ENCODE measurements around the gene HNRNPAB. TPM values are rescaled to one million over a fixed set of nuclear protein-coding genes. Genes with fewer than 3 reads are reported as not detected.
A peak's percentile ranks its signal among the peaks of the same experiment; 100 is the strongest.

HNRNPAB gene
- 100 to 1,000 TPM in 2 of 3 donors, 10 to 100 TPM in 1; 25.0 to 133 (median 111) TPM for polyA plus RNA-seq

DNA sequence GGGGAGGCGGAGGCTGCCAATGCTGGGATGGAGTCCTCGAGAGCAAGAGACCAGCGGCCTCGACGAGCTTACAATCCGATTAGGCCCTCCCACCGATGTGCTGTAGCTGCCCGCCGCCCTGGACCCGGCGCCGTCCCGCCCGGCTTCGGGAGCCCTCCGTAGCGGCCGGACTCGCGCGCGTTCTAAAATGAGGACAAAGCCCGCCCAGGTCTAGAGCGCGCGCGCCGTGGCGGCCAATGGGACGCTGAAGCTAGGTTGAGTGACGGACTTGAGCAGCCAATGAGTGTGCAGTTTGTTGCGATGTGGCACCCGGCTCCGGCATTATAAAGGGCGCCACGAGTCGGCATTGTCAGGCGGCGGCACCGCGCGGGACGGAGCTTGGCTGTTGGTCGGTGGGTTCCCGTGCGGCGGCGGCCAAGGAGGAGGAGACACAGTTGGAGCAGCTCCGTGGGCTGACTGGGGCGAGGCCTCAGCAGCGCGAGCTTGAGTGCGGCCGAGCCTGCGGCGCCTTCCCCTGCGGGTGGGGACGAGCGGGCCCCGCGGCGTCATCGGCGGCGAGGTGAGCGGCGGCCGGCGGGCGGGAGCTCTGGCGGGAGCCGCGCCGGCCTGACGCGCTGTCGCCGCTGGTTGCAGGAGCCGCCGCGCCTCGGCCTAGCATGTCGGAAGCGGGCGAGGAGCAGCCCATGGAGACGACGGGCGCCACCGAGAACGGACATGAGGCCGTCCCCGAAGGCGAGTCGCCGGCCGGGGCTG lies at the start of gene HNRNPAB:
Gene HNRNPAB (plus strand): TSS at position 352 of the 753 bp plus-strand sequence. CDS start 305 bp downstream, at position 657.
- WGBS, 3 donors: 0 to 1% (median 0%) methylated on average over 87 to 96 of the region's 96 CpGs
- peak within 1 kb of the TSS; percentile 84 for H3K27ac ChIP-seq (ENCODE audit: low read depth, low read length)

DNA sequence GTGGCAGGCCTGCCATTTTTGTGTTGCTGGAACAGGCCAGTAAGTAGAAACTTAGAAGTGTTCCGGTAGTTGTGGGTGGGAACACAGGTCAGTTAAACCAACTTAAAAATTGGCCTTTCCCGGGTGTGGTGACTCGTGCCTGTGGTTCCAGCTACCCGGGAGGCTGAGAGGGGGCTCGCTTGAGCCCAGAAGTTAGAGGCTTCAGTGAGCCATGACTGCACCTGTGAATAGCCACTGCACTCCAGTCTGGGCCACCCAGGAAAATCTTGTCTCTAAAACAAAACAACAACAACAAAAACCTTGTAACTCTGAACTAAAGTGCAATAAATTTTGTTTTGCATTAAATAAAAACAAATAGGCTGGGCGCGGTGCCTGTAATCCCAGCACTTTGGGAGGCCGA lies 49.3 kb upstream of the HNRNPAB start:
- 80 to 85% (median 83%) methylated on average over 8 of the region's 8 CpGs for WGBS, 3 donors

DNA sequence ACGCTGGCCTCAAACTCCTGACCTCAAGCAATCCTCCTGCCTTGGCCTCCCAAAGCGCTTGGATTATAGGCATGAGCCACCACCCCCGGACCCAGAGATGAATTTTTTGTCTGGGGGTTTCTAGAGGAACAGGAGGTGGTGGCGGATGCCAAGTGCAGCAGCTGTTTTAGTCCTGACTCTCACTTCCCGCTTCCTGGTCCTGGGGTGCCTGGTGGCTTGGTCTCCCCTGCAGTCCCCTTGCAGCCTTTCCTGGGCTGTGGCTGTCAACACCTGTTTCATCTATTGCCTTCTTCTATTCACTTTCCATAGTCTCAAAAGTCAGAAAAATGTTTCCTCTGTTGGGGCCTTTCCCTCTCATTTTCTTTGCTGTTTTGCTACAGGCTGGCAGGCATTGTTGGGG lies 44.2 kb upstream of the HNRNPAB start:
- no peak overlapping the region for H3K27ac ChIP-seq (ENCODE audit: low read depth, low read length)
- 86 to 88% (median 86%) methylated on average over 5 of the region's 5 CpGs for WGBS, 3 donors

More for the DNA sequence above, 49.3 kb upstream of the HNRNPAB start:
- H3K27ac ChIP-seq (ENCODE audit: low read depth, low read length): no peak overlapping the region

DNA sequence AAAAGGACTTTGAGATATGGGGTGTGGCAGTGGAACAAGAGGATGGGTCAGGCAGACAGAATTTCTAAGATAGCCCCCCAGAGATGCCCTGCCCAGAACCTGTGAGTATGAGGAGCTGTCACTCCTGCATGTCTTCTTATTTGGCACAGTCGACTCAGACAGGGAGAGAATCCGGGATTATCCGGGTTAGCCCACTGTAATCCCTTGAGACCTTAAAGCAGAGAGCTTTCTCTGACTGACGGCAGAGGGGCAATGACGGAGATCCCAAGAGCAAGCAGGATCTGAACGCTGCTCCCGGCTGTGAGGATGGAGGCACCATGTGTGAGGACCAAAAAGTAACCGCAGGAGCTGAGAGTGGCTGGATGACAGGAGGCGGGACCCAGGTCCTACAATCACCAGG lies 41.9 kb upstream of the HNRNPAB start:
- no peak overlapping the region for H3K27ac ChIP-seq (ENCODE audit: low read depth, low read length)
- 76 to 82% (median 81%) methylated on average over 9 of the region's 9 CpGs for WGBS, 3 donors

DNA sequence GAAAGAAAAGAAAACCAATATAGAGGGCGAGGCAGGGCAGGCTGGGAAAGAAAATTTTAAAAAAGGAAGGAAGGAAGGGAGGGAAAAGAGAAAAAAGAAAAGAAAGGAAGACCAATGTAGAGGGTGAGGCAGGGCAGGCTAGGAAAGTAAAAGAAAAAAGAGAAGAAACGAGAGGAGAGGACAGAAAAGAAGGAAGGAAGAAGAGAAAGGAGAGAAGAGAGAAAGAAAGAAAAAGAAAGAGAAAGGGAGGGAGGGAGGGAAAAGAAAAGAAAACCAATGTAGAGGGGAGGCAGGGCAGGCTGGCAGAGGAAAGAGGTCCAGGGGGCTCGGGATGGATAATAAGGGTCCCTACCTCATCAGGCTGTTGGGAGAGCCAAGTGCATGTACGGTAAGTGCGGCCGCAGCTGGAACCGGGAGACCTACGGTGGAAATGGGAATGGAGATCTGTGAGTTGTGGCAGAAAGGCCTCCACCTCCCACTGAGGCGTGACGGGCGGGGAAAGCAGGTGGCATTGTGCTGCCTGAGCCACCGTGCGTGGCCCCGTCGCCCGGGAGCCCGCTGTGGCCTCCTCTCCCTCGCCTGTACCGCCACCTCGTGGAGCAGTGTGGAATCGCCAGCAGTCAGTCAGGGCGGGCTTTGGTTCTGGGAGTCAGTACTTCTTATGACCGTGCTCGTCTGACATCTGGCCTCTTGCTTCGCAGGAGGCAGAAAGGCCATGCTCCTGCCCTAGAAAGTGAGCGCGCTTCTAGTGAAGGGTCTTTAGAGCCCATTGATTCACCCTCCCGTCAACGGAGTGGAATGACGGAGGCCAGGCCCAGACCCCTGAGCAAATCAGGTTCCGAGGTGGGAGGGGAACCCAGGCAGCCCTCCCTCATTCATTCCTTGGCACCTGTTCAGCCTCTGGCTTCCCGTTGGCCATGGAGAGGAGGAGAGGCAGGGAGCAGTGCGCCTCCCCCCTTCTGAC lies 40.3 kb upstream of the HNRNPAB start:
- 7 to 12% (median 8%) methylated on average over 33 of the region's 33 CpGs for WGBS, 3 donors
- no peak overlapping the region for H3K27ac ChIP-seq (ENCODE audit: low read depth, low read length)

DNA sequence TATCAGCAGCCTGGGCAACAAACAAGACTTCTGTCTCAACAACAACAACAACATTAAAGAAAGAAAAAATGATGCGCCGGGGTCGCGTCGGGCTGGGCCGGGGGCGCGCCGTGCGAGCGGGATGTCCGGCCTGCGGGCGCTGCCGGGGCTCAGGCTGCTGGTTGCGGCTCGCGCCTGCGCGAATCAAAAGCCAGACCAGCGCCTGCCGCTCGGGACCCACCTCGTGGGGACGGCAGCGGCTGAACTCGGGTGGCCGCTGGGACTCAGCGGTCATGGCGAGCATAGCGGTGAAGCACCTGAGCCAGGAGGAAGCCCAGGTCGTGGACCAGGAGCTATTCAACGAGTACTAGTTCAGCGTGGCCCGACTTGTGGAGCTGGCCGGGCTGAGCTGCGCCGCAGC lies 38.8 kb upstream of the HNRNPAB start:
- H3K27ac ChIP-seq (ENCODE audit: low read depth, low read length): no peak overlapping the region
- WGBS, 3 donors: 18 to 55% (median 38%) methylated on average over 34 to 38 of the region's 38 CpGs

DNA sequence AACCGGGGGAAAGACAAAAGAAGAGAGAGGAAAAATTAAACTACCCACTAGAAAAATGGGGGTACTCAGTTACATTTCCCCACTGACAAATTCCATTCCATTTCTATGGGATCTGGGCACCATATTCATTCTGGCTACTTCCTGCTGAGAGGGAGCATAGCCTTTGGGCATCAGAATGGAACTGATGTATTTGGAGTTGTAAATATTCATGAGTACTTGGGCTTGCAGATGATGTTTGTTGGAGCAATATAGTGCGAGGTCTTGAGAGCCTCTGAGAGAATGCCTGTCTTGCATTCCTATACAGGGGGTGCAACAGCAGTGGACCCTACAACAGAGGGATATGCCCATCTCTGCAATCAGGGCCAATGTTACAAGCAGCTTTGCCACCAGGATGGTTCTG lies 33.9 kb upstream of the HNRNPAB start:
- WGBS, 3 donors: 85 to 89% (median 88%) methylated on average over 2 of the region's 2 CpGs
- no peak overlapping the region for H3K27ac ChIP-seq (ENCODE audit: low read depth, low read length)

DNA sequence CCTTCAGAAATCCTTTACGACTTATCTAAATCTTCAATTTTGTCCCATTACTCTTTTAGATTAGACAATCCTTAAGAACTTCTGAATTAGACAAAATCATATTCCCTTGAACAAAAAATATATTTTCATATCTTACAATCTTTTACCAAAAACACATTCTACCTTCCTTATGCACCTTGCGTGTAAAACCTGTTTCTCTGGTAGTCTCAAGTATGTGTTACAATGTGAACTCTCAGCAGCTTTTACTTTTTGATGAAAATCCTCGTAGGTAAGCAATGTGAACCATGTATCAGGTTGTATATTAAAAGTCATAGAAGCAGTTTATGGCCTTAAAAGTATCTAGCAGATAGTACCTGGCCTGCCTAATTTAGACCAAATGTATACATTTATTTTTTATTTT lies 29.9 kb upstream of the HNRNPAB start:
- no peak overlapping the region for H3K27ac ChIP-seq (ENCODE audit: low read depth, low read length)
- whole genome bisulfite sequencing, 3 donors: 89 to 94% (median 93%) methylated on average over 3 of the region's 3 CpGs

DNA sequence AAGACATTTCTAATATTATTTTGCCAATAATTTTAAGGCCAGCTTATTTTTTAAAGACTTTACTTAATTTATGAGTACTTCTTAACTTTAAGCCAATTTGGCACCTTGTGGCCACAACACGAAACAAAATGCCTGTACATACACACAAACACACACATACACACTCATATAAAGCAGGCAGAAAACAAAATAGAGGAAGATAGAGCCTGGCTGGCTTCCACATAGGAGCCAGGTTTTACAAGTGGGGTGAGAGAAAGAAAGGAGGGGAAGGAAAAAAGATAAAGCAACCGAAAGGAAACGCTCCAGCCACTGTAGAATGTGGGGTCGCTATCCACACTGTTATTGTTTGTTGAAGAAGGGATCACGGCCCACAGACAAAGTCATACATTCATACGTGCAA lies 27.5 kb upstream of the HNRNPAB start:
- H3K27ac ChIP-seq (ENCODE audit: low read depth, low read length): no peak overlapping the region
- 55 to 79% (median 55%) methylated on average over 6 of the region's 6 CpGs for WGBS, 3 donors

DNA sequence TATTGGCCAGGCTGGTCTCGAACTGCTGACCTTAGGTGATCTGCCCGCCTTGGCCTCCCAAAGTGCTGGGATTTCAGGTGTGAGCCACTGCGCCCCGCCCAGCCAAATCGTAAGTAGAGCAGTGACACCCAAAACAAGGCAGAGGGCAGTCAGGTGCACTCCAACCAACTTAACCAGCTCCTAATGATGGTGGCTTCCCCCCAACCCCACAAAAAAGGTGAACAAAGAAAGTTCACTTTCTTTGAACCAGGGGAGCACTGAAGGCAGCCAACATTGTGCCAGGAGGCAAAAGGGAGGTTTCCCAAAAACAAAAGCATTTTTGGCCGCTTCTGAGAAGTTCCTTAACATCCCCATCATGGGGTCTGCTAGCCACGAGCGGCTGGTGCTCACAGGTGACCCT lies 26.8 kb upstream of the HNRNPAB start:
- WGBS, 3 donors: 78 to 87% (median 82%) methylated on average over 8 of the region's 8 CpGs

DNA sequence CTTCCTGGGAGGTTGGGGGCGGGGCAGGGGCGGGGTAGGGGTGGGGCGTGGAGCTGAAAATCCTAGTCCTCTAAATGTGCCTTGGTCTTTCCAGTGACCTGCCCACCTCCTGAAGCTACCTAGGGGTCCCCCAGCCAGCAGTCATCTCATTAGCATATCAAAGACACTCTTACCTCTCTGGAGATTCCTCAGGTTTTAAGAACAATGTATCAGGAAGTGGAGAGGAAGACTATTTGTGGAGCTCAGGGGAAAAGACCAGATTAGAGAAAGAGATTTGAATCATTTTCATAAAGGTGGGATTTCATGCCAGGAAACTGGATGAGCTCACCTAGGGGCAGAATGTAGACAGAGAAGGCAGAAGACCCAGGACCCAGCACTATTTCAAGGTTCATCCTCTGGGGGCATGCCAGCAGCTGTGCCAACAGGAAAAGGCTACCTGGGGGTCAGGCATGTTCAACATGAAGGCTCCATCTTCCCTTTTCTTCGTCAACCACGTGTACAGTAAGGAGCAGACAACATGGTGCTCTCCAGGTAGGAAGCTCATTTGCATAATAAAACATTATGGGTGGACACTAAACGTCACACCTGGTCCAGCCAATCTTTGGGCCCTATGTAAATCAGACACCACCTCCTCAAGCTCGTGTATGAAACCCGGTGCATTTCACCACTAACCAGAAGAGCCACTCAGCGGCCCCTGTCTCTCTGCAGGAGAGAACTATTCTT lies 24.0 kb upstream of the HNRNPAB start:
- H3K27ac ChIP-seq (ENCODE audit: low read depth, low read length): no peak overlapping the region
- 30 to 53% (median 45%) methylated on average over 9 of the region's 9 CpGs for WGBS, 3 donors

More for the DNA sequence above, 26.8 kb upstream of the HNRNPAB start:
- no peak overlapping the region for H3K27ac ChIP-seq (ENCODE audit: low read depth, low read length)

DNA sequence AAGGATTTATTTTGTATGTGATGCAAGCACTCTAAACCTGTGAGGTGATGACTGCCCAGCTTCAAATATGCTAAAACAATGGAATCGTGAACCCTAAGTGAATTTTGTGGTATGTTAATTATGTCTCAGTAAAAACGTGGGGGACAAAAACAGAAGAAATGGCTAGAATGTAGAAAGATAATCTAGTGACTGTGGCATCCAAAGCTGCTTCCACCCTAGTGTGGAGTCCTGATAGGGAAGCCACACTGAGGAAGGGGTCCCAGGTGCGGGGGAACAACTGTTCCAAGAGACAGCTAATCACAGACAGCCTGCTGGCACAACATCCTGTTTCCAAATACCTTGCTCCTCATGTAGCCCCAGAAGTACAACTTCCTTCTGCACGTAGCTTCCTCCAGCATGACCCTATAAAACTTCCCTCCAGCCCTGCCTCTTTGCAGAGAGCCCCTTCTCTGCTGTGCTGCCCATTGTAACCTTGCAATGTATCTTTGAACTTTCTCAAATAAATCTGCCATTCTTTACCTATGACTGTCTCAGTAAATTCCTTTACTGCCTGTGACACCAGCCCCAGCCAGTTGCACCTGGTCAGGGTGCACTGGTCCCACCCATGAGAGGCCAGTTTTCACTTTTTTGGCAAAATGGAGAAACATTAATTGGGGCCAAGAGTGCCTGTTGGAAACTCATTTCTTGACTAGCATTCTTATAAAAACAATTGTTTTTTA lies 22.0 kb upstream of the HNRNPAB start:
- 19 to 43% (median 26%) methylated on average over 4 of the region's 4 CpGs for WGBS, 3 donors
- no peak overlapping the region for H3K27ac ChIP-seq (ENCODE audit: low read depth, low read length)

DNA sequence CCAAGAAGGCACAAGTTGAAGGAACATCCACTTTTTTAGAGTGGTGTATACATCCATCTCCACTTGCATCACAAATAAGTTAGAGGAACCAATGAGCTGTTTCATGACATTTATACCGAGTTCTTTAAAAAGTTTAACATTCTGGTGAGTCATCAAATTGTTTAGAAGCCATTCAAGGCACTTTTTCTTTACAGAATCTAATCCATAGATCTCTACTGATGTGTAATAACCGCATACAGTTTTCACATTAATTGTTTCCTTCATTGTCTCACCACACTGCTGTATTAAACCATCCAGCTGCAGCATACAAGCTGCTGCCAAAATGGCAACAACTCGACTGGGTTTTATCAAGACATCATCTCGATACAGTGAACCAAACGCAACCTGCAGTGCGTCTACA lies 17.9 kb upstream of the HNRNPAB start:
- no peak overlapping the region for H3K27ac ChIP-seq (ENCODE audit: low read depth, low read length)
- WGBS, 3 donors: 57 to 66% (median 58%) methylated on average over 6 of the region's 6 CpGs

DNA sequence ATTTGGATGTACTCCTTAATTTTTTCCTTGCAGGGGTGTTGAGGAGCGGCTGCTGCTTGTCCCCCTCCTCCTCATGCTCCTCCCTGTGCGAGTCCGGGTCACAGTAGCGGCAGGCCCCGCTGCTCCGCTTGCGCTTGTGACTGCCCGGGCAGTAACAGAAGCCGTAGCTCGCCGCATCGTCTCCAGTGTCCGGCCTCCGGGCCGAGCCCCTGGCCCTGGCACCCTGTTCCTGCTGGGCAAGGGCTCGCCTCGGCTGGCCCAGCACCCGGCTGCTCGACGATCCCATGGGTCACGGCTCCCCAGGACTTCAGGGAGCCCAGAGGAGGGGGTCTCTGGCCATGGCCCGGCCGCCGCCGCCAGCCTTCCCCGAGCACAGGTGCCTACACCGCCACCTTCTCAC lies 17.3 kb upstream of the HNRNPAB start, which contains the start of gene GMCL2:
Gene GMCL2 (minus strand): TSS at position 358 of the 400 bp plus-strand sequence. CDS start 72 bp downstream, at position 286.
- WGBS, 3 donors: 66 to 87% (median 75%) methylated on average over 26 to 27 of the region's 27 CpGs
- H3K27ac ChIP-seq (ENCODE audit: low read depth, low read length): no peak within 1 kb of the TSS

DNA sequence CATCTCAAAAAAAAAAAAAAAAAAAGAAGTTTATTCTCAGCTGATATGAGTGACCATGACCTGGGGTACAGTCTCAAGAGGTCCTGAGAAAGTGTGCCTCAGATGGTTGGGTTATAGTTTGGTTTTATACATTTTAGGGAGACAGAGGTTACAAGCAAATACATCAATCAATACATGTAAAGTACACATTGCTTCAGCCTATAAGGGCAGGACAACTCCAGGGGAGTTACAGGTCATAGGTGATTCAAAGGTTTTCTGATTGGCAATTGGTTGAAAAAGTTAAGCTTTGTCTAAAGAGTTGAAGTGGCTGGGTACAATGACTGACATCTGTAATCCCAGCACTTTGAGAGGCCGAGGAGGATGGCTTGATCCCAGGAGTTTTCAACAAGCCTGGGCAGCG lies 14.9 kb upstream of the HNRNPAB start:
- WGBS, 3 donors: 42 to 73% (median 46%) methylated on average over 2 of the region's 2 CpGs

DNA sequence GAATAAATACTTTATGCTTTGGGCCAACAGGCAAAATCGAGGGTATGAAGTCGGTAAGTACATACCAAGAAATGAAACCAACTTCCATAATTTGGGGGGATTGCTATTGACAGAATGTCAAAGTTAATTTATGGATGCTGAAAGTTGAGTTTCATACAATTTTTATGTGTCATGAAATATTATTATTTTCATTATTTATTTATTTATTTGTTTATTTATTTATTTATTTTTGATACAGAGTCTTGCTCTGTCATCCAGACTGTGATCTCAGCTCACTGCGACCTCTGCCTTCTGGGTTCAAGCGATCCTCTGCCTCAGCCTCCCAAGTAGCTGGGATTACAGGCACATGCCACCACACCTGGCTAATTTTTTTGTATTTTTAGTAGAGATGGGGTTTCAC lies 12.7 kb upstream of the HNRNPAB start:
- H3K27ac ChIP-seq (ENCODE audit: low read depth, low read length): no peak overlapping the region
- WGBS, 3 donors: 73 to 88% (median 85%) methylated on average over 4 of the region's 4 CpGs

More for the DNA sequence above, 14.9 kb upstream of the HNRNPAB start:
- H3K27ac ChIP-seq (ENCODE audit: low read depth, low read length): no peak overlapping the region

DNA sequence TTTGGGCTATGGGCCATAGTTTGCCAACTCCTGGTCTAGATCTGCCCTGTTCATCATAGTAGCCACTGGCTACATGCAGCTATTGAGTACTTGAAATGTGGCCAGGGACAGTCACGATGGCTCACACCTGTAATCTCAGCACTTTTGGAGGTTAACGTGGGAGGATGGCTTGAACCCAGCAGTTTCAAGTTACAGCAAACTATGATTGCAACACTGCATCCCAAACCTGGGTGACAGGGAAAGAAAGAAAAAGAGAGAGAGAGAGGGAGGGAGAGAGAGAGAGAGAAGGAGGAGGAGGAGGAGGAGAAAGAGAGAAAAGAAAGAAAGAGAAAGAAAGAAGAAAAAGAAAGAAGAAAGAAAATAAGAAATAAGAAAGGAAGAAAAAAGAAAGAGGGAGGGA lies 12.1 kb upstream of the HNRNPAB start:
- WGBS, 3 donors: 42 to 55% (median 55%) methylated on average over 2 of the region's 2 CpGs
- H3K27ac ChIP-seq (ENCODE audit: low read depth, low read length): no peak overlapping the region

DNA sequence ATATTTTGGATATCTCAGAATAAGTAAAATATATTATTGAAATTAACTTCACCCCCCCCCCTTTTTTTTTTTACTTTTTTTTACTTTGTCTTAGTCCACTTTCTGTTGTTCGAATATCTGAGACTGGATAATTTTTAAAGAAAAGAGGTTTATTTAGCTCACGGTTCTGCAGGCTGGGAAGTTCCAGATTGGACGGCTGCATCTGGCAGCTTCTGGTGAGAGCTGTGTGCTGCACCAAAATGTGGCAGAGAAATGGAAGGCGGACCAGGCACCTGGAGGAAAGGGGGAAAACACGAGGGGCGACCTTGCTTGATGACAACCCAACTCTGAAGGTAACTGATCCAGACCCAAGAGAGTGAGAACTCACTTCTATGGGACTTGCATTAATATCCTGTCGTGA lies 11.5 kb upstream of the HNRNPAB start:
- no peak overlapping the region for H3K27ac ChIP-seq (ENCODE audit: low read depth, low read length)
- 87 to 94% (median 90%) methylated on average over 7 of the region's 7 CpGs for WGBS, 3 donors

Measured in adipose tissue (tissue), 3 donors.